GM12878 (cell line): Measurements from ENCODE around the gene ABHD2. TPM values are rescaled to one million over a fixed set of nuclear protein-coding genes. Genes with fewer than 3 reads are reported as not detected.

Experiments
- BRCA1 ChIP-seq: IDR thresholded peaks from 2 replicates; pipeline ENCODE4 v1.6.1; 2011; ENCODE audit warnings: low read depth, low read length, improper control_type of control experiment
- CEBPZ ChIP-seq: fragments of 150-350 bp; IDR thresholded peaks from 2 replicates; pipeline ENCODE4 v1.6.1; 2016; ENCODE audit warnings: low read depth, low read length
- KLF5 ChIP-seq: fragments of 450-650 bp; IDR thresholded peaks from 2 replicates; pipeline ENCODE4 v1.6.1; 2014; ENCODE audit warnings: mild to moderate bottlenecking; ENCODE audit not compliant: partially characterized antibody
- MLLT1 ChIP-seq: fragments of 450-650 bp; IDR thresholded peaks from 2 replicates; pipeline ENCODE4 v1.6.1; 2016; ENCODE audit warnings: mild to moderate bottlenecking
- NBN ChIP-seq: fragments of 450-650 bp; IDR thresholded peaks from 2 replicates; pipeline ENCODE4 v1.6.1; 2016
- NRF1 ChIP-seq: conservative IDR thresholded peaks from 2 replicates; pipeline ENCODE4 v1.6.1; 2011; ENCODE audit warnings: mild to moderate bottlenecking, low read depth, low read length, improper control_type of control experiment
- POLR2A ChIP-seq: IDR thresholded peaks from 2 replicates; pipeline ENCODE4 v1.6.1; 2011; ENCODE audit warnings: low read depth, mild to moderate bottlenecking, low read length
- POLR2AphosphoS5 ChIP-seq: IDR thresholded peaks from 2 replicates; pipeline ENCODE4 v1.6.1; 2011; ENCODE audit warnings: mild to moderate bottlenecking, low read length, inconsistent platforms
- RAD21 ChIP-seq: IDR thresholded peaks from 2 replicates; pipeline ENCODE4 v1.6.1; 2011; ENCODE audit warnings: mild to moderate bottlenecking, low read depth, low read length, moderate library complexity; ENCODE audit not compliant: insufficient read depth
- RB1 ChIP-seq: fragments of 450-650 bp; formaldehyde crosslinking; IDR thresholded peaks from 2 replicates; pipeline ENCODE4 v1.6.1; 2017; ENCODE audit warnings: mild to moderate bottlenecking, borderline replicate concordance
- SP1 ChIP-seq: IDR thresholded peaks from one replicate; pipeline ENCODE4 v1.6.1; 2011; ENCODE audit warnings: low read depth, low read length
- SPI1 ChIP-seq: IDR thresholded peaks from 2 replicates; pipeline ENCODE4 v1.6.1; 2011; ENCODE audit warnings: low read depth, mild to moderate bottlenecking, low read length, moderate library complexity, borderline replicate concordance; ENCODE audit not compliant: insufficient read depth
- SREBF1 ChIP-seq: IDR thresholded peaks from 2 replicates; pipeline ENCODE4 v1.6.1; 2012; ENCODE audit warnings: mild to moderate bottlenecking, low read length
- SUZ12 ChIP-seq: fragments of 200-600 bp; sonication (generic); IDR thresholded peaks from one replicate; pipeline ENCODE4 v1.6.1; 2018; ENCODE audit warnings: antibody characterized with exemption, mild to moderate bottlenecking; ENCODE audit not compliant: unreplicated experiment
- TBL1XR1 ChIP-seq: IDR thresholded peaks from 2 replicates; pipeline ENCODE4 v1.6.1; 2012; ENCODE audit warnings: low read depth, low read length, improper control_type of control experiment
- TCF12 ChIP-seq: IDR thresholded peaks from 2 replicates; pipeline ENCODE4 v1.6.1; 2011; ENCODE audit warnings: low read depth, mild to moderate bottlenecking, low read length
- TCF7 ChIP-seq: IDR thresholded peaks from 2 replicates; pipeline ENCODE4 v1.6.1; 2014; ENCODE audit warnings: antibody characterized with exemption, borderline replicate concordance
- polyA plus RNA-seq, 11 experiments: library from polyadenylated mRNA; depleted of rRNA in 4 of 11; unstranded in 6 of 11; stranded (reverse) in 5 of 11; fragments of >200 nt; fragmentation: Nextera tagmentation in 4 of 11; fragmentation: Illumina TruSeq in 1 of 11; extraction: Ambion mirVana in 4 of 11; extraction: Trizol in 1 of 11; gene quantifications; 1 replicate in 1 of 11; 2 replicates in 10 of 11; pipeline versions ENCODE4 v1.2.1 to v1.2.3, GENCODE V29; 2011 to 2016; ENCODE audit warnings: inconsistent platforms in 2 of 11, missing spikeins in 2 of 11, low read depth in 1 of 11
- total RNA-seq, 4 experiments: library from RNA; depleted of rRNA in 3 of 4; stranded (reverse); fragments of >200 nt in 3 of 4; fragmentation: Illumina TruSeq in 1 of 4; extraction: Trizol in 1 of 4; gene quantifications; 2 replicates each; pipeline versions ENCODE4 v1.2.1 to v1.2.3, GENCODE V29; 2013 to 2021
- TF ChIP-seq, protein P1 (sequence below): fragments of 450-650 bp; formaldehyde crosslinking; IDR thresholded peaks from 2 replicates; pipeline ENCODE4 v1.4.0; 2020; ENCODE audit warnings: mild to moderate bottlenecking, moderate library complexity
- TF ChIP-seq, protein P2 (sequence below): fragments of 450-650 bp; IDR thresholded peaks from 2 replicates; pipeline ENCODE4 v1.6.1; 2017; ENCODE audit warnings: low read depth, mild to moderate bottlenecking, moderate library complexity

The ABHD2 gene
- total and polyA plus RNA-seq, 10 of the 15 experiments (the other 5 are each of a cell fraction or from before 2014, with no cell fraction given): 1.2 to 33.6 (median 20.4) TPM

DNA sequence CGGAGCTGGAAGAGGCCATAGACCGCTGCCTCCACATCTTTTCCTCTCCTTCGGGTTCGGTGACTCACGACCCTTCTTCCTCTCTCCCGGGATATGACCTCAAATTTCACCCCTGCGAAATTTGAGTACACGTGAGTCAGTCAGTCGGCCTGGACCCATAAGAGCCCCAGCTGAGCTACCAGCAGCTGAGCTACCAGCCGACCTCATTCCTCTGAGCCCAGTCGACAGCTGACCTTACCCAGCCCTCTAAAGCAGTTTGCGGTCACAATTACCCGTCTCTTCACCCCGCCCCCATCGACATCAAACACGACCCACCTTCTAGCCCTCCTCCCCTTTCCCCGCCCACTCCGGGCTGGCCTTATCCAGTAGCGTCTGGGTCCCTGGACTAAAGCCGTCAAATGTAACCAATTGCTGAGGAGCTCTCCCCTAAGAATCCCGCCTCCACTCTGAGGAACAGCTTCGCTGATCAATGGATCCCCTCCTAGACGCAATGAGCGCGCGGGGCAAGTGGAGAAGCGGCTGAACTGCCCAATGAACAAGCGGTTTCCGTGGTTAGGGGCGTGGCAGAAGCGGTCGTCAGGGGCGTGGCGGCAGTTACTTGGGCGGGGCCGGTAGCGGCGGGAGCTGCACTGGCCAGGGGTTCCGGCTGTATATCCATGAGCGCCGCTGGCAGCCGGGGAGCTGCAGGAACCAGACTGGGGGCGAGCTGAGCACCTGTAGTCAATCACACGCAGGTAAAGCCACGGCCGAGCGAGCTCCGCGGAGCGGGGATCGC lies at the start of gene ABHD2 (continued):
- TF ChIP-seq, protein P1, sequence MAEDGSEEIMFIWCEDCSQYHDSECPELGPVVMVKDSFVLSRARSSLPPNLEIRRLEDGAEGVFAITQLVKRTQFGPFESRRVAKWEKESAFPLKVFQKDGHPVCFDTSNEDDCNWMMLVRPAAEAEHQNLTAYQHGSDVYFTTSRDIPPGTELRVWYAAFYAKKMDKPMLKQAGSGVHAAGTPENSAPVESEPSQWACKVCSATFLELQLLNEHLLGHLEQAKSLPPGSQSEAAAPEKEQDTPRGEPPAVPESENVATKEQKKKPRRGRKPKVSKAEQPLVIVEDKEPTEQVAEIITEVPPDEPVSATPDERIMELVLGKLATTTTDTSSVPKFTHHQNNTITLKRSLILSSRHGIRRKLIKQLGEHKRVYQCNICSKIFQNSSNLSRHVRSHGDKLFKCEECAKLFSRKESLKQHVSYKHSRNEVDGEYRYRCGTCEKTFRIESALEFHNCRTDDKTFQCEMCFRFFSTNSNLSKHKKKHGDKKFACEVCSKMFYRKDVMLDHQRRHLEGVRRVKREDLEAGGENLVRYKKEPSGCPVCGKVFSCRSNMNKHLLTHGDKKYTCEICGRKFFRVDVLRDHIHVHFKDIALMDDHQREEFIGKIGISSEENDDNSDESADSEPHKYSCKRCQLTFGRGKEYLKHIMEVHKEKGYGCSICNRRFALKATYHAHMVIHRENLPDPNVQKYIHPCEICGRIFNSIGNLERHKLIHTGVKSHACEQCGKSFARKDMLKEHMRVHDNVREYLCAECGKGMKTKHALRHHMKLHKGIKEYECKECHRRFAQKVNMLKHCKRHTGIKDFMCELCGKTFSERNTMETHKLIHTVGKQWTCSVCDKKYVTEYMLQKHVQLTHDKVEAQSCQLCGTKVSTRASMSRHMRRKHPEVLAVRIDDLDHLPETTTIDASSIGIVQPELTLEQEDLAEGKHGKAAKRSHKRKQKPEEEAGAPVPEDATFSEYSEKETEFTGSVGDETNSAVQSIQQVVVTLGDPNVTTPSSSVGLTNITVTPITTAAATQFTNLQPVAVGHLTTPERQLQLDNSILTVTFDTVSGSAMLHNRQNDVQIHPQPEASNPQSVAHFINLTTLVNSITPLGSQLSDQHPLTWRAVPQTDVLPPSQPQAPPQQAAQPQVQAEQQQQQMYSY (CRISPR knock-in tag): no peak
- TF ChIP-seq POLR2A (peak; percentile 84), TCF12 (0 out of 2 replicates have a peak, but pooled peaks have one; percentile 51), CEBPZ (peak; percentile 98), NRF1 (no peak; the same call in 1 of the 2 replicates), KLF5 (peak; percentile 97), NBN (peak; percentile 80), MLLT1 (peak; percentile 91), BRCA1 (no peak), SUZ12 (no peak), RAD21 (no peak), TBL1XR1 (no peak), RB1 (peak; percentile 79; the same call in 1 of the 2 replicates), POLR2AphosphoS5 (peak; percentile 80), SREBF1 (no peak), SP1 (peak; percentile 100), SPI1 (no peak), TCF7 (no peak)
- TF ChIP-seq, protein P2, sequence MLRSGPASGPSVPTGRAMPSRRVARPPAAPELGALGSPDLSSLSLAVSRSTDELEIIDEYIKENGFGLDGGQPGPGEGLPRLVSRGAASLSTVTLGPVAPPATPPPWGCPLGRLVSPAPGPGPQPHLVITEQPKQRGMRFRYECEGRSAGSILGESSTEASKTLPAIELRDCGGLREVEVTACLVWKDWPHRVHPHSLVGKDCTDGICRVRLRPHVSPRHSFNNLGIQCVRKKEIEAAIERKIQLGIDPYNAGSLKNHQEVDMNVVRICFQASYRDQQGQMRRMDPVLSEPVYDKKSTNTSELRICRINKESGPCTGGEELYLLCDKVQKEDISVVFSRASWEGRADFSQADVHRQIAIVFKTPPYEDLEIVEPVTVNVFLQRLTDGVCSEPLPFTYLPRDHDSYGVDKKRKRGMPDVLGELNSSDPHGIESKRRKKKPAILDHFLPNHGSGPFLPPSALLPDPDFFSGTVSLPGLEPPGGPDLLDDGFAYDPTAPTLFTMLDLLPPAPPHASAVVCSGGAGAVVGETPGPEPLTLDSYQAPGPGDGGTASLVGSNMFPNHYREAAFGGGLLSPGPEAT: 0 out of 2 replicates have a peak, but pooled peaks have one; percentile 43
